HFFc6 (cell line): ENCODE results near the gene RAPGEF4. TPM values are rescaled to one million over a fixed set of nuclear protein-coding genes. Genes with fewer than 3 reads are reported as not detected.
"Not testable (repeated sequence)": the region's sequence is repeated elsewhere in the genome, so short reads cannot be mapped to it uniquely, and the experiment has no call there.

Source experiments
- DNase-seq: peaks from one replicate; pipeline ENCODE4 v3.0.0-alpha.2; 2018
- H3K27ac Mint-ChIP-seq: 2 replicates; pipeline ENCODE4 v1.8.0; 2020; ENCODE audit warnings: mild to moderate bottlenecking, mixed read lengths
- H3K27me3 Mint-ChIP-seq: 2 replicates; pipeline ENCODE4 v1.8.0; 2021; ENCODE audit warnings: mild to moderate bottlenecking, moderate library complexity, mixed read lengths; ENCODE audit not compliant: insufficient read depth
- H3K36me3 Mint-ChIP-seq: 2 replicates; pipeline ENCODE4 v1.8.0; 2021; ENCODE audit warnings: low read depth, mixed read lengths
- H3K4me1 Mint-ChIP-seq: 2 replicates; pipeline ENCODE4 v1.8.0; 2020; ENCODE audit warnings: low read depth, mixed read lengths
- H3K4me3 Mint-ChIP-seq: 2 replicates; pipeline ENCODE4 v1.8.0; 2020; ENCODE audit warnings: mild to moderate bottlenecking, moderate library complexity, mixed read lengths
- H3K9me3 Mint-ChIP-seq: 2 replicates; pipeline ENCODE4 v1.8.0; 2020; ENCODE audit warnings: mild to moderate bottlenecking, mixed read lengths
- CTCF ChIP-seq: fragments of 200-600 bp; sonication (generic); IDR thresholded peaks from 2 replicates; pipeline ENCODE4 v1.5.0; 2021; ENCODE audit warnings: antibody characterized with exemption, mild to moderate bottlenecking
- total RNA-seq, 6 experiments: library from RNA; stranded (reverse); fragmentation: NEBNext Ultra II Directional; extraction: Animal tissue kit (Norgen Biotek cat#: 25700); gene quantifications; 2 replicates in 1 of 6; 3 replicates in 5 of 6; pipeline ENCODE4 v1.2.3, GENCODE V29; 2021

RAPGEF4 gene
- total RNA-seq, 6 experiments from 2014 or later, result 0.14 to 0.37 (median 0.18) TPM

- Mint-ChIP-seq H3K36me3 (no peaks in the 10 kb centered on the region), H3K9me3 (no peaks in the 10 kb centered on the region), H3K4me1 (peaks cover 35% of the 10 kb centered on the region), H3K27me3 (peaks cover 5% of the 10 kb centered on the region), H3K27ac (peak overlapping the region; percentile 85), H3K4me3 (peak overlapping the region; percentile 22)
- TF ChIP-seq CTCF, result peak; percentile 71; the same call in 1 of the 2 replicates
- peak; percentile 99 for DNase-seq
These were observed 47.7 kb downstream of the RAPGEF4 start for GRCh38 chr2:172783165-172783898.

- TF ChIP-seq CTCF, result no peak
- H3K27me3 Mint-ChIP-seq, result peaks cover 7% of the 10 kb centered on the region
- H3K36me3 Mint-ChIP-seq, result no peaks in the 10 kb centered on the region
- no peaks in the 10 kb centered on the region for H3K9me3 Mint-ChIP-seq
- no peak overlapping the region for H3K4me3 Mint-ChIP-seq
- no peak for DNase-seq
- H3K27ac Mint-ChIP-seq, result no peak overlapping the region
- peaks cover 48% of the 10 kb centered on the region for H3K4me1 Mint-ChIP-seq
These were observed 53.2 kb downstream of the RAPGEF4 start for GRCh38 chr2:172788871-172789270.

GRCh38 chr2:172790404-172790803, 54.8 kb downstream of the RAPGEF4 start:
- Mint-ChIP-seq H3K9me3 (no peaks in the 10 kb centered on the region), H3K4me1 (peaks cover 42% of the 10 kb centered on the region), H3K27ac (no peak overlapping the region), H3K36me3 (no peaks in the 10 kb centered on the region), H3K4me3 (no peak overlapping the region), H3K27me3 (peaks cover 7% of the 10 kb centered on the region)
- no peak for TF ChIP-seq CTCF
- DNase-seq, result no peak

GRCh38 chr2:172791953-172792352, 56.3 kb downstream of the RAPGEF4 start:
- TF ChIP-seq CTCF, result no peak
- peaks cover 36% of the 10 kb centered on the region for H3K4me1 Mint-ChIP-seq
- no peaks in the 10 kb centered on the region for H3K9me3 Mint-ChIP-seq
- H3K36me3 Mint-ChIP-seq, result no peaks in the 10 kb centered on the region
- DNase-seq, result no peak
- H3K27ac Mint-ChIP-seq, result no peak overlapping the region
- no peak overlapping the region for H3K4me3 Mint-ChIP-seq
- peaks cover 9% of the 10 kb centered on the region; the same call in 1 of the 2 replicates for H3K27me3 Mint-ChIP-seq

GRCh38 chr2:172792711-172793110, 57.1 kb downstream of the RAPGEF4 start:
- Mint-ChIP-seq H3K9me3 (no peaks in the 10 kb centered on the region), H3K36me3 (no peaks in the 10 kb centered on the region), H3K27me3 (peaks cover 9% of the 10 kb centered on the region; the same call in 1 of the 2 replicates), H3K4me3 (no peak overlapping the region), H3K27ac (no peak overlapping the region), H3K4me1 (peaks cover 36% of the 10 kb centered on the region)
- no peak for TF ChIP-seq CTCF
- DNase-seq, result peak; percentile 49

- not testable (repeated sequence) for H3K27ac Mint-ChIP-seq, DNase-seq, H3K27me3 Mint-ChIP-seq, H3K4me3 Mint-ChIP-seq
- H3K4me1 Mint-ChIP-seq, result peaks cover 14% of the 10 kb centered on the region
- H3K36me3 Mint-ChIP-seq, result peaks cover 28% of the 10 kb centered on the region
- H3K9me3 Mint-ChIP-seq, result peaks cover 28% of the 10 kb centered on the region
These were observed 67.7 kb downstream of the RAPGEF4 start for GRCh38 chr2:172803308-172803707.
